Activated T-helper 1 cell treated with Interleukin-2 at 50 U/mL for 16 hours (primary cell): Measurements from ENCODE around the gene TRAF3IP1.
"Not testable (repeated sequence)": the region's sequence is repeated elsewhere in the genome, so short reads cannot be mapped to it uniquely, and the experiment has no call there.

Experiments used
- DNase-seq: peaks from one replicate; pipeline ENCODE4 v3.0.0-alpha.2; 2020; ENCODE audit warnings: low read depth

Gene TRAF3IP1

DNA sequence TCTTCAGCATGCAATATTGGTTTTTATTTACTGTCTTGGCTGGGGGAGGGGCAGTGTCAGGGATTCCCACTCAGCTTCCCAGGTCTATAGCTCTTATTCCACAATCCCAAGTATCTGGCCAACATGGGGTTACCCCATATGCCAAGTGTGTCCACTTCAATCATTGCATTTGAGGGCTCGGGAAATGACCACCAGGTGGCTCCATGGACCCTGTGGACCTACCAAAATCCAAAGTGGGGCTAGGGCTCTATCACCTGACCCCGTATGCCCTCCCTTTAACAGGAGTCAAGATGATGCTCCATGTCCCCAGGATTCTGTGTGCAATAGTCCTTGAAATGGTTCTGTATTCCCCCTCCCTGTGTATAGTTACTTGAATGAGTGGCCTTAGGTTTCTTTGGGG, 12.1 kb upstream of the TRAF3IP1 start:
- no peak for DNase-seq

- not testable (repeated sequence) for DNase-seq
Observed at GRCh38 chr2:238310721-238311120, 9.6 kb upstream of the TRAF3IP1 start.

DNA sequence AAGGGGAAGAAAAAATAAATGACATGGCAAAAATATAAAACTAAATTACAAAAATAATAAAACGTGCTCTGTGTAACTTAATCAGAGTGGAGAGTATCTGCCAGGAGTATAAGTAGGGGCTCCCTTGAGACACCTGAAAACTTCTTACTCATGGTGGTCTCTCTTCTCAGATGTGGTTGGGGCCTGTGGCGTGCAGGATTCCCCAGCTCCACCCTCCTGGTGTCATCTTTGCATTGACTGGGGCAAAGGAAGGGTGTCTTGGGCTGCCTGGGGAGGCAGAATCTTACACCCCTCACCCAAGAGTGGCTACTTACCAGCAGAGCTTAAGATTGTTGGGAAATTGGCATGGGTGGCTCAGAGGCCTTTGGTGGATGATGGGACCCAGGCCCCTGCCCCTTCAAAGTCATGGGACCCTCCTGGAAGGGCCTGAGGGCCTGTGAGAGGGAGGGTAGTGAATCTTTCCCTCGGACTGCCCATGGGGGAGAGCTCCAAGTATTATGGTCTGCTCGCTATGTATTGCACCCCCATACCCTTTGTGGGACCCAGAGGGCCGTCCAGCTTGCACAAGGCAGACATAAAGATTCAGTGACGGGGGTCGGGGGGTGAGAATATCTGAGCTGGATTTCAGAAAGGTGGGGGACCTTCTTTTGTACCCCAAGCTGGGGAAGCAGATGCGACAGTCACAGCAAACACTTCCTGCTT, 6.9 kb upstream of the TRAF3IP1 start:
- no peak for DNase-seq

- DNase-seq = no peak
Observed at GRCh38 chr2:238313991-238314350, 6.3 kb upstream of the TRAF3IP1 start.

GRCh38 chr2:238314576-238314975, 5.7 kb upstream of the TRAF3IP1 start:
- DNase-seq = no peak

DNA sequence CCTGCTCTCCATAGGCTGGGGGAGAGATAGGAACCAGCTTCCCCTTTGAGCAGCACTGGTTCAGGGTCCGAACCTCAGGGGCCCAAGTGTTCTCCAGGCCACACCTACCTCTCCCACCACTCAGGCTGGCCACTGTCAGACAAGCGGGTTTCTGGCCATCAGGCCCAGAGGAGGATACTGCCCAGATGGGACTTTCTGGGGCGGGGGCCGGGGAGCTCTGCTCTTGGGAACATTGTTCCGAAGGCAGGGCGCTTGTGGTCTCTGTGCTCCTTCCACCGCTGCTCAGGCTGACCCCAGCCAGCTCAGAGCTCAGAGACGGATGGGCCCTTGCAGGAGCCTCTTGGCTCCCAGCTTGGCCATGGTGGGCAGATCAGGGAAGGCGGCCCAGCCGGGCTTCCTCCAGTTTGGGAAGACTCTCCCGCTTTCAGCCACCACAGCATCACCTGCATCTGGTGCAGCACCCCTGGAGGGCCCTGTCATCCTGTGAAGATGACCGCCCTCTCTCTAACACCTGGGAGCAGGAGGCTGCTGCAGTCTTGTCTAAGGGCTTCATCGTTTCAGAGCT, 5.2 kb upstream of the TRAF3IP1 start:
- no peak for DNase-seq

- no peak for DNase-seq
Observed at GRCh38 chr2:238320648-238321281, 447 bp downstream of the TRAF3IP1 start.

- no peak for DNase-seq
Observed at GRCh38 chr2:238321467-238321866, 1.1 kb downstream of the TRAF3IP1 start.

- DNase-seq = no peak
Observed at GRCh38 chr2:238322001-238322411, 1.7 kb downstream of the TRAF3IP1 start.

- DNase-seq = not testable (repeated sequence)
Observed at GRCh38 chr2:238324248-238324647, 3.9 kb downstream of the TRAF3IP1 start.

DNA sequence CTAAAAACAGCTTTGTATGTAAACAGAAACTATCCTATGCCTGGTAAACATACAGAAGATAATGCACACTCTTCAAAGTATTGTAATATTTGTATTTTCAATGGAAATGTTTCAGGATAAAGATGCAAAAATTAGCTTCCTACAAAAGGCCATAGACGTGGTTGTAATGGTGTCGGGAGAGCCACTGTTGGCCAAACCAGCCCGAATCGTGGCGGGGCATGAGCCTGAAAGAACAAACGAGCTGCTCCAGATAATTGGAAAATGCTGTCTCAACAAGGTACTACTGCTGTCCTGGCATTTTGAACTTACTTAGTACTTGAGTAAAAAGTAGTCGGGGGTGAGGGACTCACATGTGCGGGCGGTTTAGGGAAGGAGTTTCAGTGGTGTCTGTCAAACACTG, 5.4 kb downstream of the TRAF3IP1 start:
- no peak for DNase-seq

- DNase-seq = no peak
Observed at GRCh38 chr2:238326801-238327365, 6.6 kb downstream of the TRAF3IP1 start.

DNA sequence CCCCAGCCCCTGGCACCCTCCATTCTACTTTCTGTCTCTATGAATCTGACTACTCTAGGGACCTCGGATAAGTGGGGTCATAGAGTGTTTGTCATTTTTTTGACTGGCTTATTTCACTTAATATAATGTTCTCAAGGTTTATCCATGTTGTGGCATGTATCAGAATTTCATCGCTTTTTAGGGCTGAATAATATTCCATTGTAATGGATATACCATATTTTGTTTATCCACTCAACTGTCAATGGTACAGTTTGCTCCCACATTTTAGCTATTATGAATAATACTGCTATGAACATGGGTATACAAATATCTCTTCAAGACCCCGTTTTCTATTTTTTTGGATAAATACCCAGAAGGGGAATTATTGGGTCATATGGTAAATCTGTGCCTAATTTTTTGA, 7.4 kb downstream of the TRAF3IP1 start:
- DNase-seq = no peak

GRCh38 chr2:238330391-238330790, 10.1 kb downstream of the TRAF3IP1 start:
- no peak for DNase-seq

- DNase-seq = no peak
Observed at GRCh38 chr2:238331916-238332315, 11.6 kb downstream of the TRAF3IP1 start.

DNA sequence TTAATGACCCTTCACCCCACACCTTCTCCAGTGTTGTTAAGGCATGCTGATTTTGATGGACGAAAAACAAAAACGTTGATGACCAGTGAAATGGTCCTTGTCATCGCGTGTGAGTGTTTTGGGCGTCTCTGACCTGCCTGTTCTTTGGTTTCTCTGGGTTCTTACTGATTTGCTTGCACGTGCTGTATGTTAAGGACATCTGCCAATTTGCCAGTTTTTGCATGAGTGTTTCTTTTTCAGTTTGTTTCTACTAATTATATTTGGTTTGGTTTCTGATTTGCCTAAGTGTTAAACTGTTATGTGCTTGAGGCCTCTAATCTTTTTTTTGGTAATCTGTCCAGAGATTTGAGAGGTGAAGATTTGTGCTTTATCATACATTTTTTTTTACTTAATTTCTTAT, 14.6 kb downstream of the TRAF3IP1 start:
- no peak for DNase-seq

DNA sequence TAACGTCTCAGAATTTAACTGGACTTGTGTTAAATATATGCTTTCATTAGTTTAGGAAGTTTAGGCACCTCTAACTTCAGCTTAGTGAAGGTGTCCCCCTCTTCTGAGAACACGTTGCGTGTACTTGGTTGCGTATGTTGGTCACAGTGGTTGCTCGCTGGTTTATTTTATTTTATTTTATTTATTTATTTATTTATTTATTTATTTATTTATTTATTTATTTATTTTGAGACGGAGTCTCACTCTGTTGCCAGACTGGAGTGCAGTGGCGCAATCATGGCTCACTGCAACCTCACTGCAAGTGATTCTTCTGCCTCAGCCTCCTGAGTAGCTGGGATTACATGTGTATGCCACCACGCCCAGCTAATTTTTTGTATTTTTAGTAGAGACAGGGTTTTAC, 15.3 kb downstream of the TRAF3IP1 start:
- not testable (repeated sequence) for DNase-seq

GRCh38 chr2:238336151-238336550, 15.8 kb downstream of the TRAF3IP1 start:
- DNase-seq = no peak

GRCh38 chr2:238336793-238337444, 16.6 kb downstream of the TRAF3IP1 start:
- DNase-seq = no peak

DNA sequence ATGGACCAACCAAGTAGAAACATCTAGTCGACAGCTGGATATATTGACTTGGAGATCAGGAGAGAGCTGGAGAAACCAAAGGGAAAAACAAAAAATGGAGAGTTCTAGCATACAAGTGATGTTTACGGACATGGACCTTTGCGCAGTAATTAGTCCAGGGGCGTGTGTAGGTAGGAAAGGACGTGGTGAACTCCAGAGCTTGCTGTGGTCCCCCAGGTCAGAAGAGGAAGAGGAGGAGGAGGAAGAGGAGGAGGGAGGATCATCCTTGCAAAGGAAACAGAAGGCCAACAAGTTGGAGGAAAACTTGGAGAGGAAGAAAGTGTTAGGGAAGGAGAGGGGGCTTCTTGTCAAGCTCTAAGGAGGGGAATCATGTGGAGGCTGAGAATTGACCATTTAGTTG, 17.5 kb downstream of the TRAF3IP1 start:
- no peak for DNase-seq

DNA sequence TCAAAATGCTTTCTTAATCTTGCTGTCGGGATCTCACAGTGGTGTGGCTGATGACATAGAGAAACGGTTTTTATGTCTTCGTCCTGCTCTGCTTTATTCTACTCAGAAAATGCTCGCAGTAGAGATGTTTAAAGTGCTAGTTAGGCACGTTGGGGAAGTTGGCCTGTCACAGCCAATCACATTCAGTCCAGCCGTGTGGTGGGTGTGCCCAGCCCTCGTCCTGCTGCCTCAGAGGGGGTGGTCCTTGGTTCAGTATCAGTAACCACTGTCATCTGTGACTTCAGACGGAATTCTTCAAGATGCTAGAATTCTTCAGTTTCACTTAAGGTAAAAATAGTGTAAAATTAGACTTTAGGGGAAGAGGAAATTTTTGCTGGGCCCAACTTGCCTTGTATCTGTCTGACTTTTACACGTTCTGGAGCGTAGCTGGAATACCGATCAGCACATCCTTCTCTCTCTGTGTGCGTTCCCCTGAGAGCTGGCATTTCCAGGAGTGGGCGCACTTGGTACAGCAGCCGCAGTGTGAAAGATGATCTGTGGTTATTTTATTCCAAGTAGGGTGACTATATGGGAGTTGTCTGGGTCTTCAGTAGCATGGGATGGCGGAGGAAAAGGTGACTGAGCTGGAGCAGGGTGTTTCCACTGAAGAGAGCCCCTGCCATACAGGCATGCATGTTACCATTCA, 18.5 kb downstream of the TRAF3IP1 start:
- no peak for DNase-seq

DNA sequence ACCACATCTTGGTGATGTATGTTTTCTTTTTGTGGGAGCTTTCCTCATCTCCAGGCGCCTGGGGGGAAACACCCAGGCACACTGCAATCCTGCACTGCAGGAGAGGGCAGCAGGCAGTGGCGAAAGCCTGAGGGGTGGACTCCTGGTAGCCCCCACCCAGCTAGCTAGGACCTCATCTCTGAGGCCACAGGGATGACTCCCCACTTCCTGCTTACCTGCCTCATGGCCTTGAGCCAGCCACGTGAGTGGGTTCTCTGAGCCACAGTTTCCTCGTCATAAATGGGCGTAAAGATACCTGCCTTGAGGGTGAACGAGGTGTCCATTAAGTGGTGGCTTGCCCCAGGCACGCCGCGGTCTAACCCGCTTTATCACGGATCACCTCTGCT, 19.1 kb downstream of the TRAF3IP1 start:
- no peak for DNase-seq
